Fibroblast of gingiva (primary cell): Measurements from ENCODE around the gene LDB3.

Source experiments
- DNase-seq: peaks from one replicate; pipeline ENCODE4 v3.0.0-alpha.2; 2011; ENCODE audit warnings: low read depth

The LDB3 gene

GRCh38 chr10:86685893-86686632 lies 17.8 kb downstream of the LDB3 start:
- no peak for DNase-seq

GRCh38 chr10:86686972-86687371 lies 18.7 kb downstream of the LDB3 start:
- no peak for DNase-seq

- peak; percentile 77 for DNase-seq
Observed at GRCh38 chr10:86687750-86688149, 19.4 kb downstream of the LDB3 start.

GRCh38 chr10:86688398-86688921 lies 20.1 kb downstream of the LDB3 start:
- peak; percentile 68 for DNase-seq

DNA sequence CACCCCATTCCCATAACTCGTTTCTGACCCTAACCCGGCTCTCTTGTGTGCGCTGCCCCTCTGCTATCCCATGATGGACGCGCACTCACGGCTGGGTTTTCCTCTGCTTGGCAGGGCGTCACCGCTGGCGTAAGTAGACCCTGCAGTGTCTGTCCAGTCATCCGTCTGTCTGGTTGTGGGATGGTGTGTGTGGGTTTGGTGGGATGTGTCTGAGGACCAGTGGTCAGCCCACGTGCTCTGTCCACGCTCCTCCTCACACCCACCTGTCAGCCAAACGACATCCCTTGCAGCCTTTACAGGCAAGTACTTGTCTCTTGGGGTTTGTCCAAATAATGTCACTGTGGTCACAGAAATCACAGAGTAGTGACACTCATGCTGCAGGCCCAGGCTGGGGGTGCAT lies 20.8 kb downstream of the LDB3 start:
- DNase-seq: no peak

DNA sequence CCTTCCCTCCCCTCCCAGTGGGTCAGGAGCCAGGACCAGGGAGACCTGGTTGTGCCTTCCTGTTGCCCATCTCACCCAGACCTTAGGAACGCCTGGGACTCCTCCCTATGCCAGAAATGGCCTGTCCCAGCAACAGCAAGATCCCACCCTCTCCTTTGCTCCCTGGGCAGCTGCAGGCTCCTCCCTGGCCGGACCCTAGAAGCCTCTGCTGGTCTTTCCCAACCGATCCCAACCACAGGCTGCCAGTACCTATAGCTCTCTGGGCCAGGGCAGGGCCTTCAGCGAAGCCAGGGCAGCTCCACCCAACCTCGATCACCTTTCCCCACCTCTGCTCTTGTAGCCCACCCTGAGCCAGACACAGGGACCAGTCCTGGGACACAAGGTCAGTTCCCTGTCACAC lies 21.9 kb downstream of the LDB3 start:
- DNase-seq: no peak

GRCh38 chr10:86690657-86691084 lies 22.4 kb downstream of the LDB3 start:
- DNase-seq: no peak

- DNase-seq: no peak
Observed at GRCh38 chr10:86691333-86692022, 23.2 kb downstream of the LDB3 start.

DNA sequence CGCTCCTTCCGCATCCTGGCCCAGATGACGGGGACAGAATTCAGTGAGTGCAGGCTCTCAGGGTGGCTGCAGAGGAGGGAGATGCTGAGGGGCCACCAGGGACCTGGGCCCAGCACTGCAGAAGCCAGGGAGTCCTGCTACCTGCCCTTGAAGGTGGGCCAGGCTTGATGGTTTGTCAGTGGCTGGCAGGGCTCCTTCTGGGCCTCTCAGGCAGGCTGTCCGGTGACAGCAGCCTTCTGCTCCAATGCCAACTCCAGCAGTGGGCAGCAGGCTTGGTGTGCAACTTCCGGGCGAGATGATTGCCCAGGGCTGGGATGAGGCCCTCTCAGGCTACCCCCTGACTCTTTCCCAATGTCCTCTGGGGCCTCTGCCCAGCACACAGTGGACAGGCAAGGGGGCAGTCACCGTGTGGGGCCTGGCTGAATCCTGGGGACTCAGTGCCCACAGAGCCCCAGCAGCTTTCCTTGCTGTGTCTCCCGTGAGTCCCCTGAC lies 23.8 kb downstream of the LDB3 start:
- no peak for DNase-seq

DNA sequence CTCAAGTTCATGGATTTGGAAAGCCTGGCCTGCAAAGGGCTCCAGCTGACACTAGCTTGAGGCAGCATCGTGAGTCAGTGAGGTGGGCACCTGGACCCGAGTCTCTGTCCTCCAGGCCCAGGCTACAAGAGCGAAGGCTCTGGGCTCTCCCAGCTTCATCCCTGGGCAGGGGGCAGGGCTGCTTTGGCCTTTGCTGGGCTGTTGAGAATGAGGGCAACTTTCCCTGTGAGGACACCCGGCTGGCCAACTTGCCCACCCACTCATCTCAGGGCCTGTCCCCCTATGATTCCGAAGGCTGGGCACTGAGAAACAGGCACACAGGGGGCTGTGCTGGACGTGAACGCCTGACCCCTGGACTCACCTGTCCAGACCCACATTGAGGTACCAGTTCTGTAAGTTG lies 24.4 kb downstream of the LDB3 start:
- DNase-seq: no peak

- DNase-seq: no peak
Observed at GRCh38 chr10:86693275-86693674, 25.0 kb downstream of the LDB3 start.

DNA sequence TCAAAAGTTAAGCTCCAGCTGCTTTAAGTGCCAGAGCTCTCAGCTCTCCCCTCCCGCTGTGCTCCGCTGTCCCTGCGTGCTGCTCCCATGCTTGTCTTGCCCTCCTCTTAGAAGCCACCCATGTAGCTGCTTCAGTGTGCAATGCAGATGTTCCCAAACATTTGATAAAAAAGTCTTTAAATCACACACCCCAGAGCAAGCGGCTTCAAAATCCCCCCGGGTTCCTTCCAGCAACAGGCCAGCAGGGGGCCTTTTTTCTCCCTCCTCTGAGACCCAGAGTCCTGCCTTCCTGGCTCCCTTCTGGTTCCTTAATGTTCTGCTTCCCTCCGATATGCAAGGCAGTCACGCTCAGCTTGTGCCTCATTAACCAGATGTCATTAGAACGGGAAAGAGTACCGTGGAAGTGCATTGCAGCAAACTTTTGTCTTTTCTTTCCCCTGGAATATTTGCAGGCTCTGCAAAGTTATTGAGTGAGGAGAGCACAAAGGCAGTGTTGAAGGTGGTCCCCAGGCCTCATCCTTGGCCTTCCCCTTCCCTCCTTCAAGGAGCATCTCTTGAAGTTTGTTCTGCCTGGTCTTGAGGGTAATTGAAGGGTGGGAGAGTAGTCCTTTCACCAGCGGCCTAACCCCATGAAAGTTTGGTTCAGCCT lies 25.5 kb downstream of the LDB3 start:
- peak; percentile 68 for DNase-seq

GRCh38 chr10:86698207-86698940 lies 30.1 kb downstream of the LDB3 start:
- DNase-seq: no peak

GRCh38 chr10:86699125-86699524 lies 30.8 kb downstream of the LDB3 start:
- DNase-seq: no peak

DNA sequence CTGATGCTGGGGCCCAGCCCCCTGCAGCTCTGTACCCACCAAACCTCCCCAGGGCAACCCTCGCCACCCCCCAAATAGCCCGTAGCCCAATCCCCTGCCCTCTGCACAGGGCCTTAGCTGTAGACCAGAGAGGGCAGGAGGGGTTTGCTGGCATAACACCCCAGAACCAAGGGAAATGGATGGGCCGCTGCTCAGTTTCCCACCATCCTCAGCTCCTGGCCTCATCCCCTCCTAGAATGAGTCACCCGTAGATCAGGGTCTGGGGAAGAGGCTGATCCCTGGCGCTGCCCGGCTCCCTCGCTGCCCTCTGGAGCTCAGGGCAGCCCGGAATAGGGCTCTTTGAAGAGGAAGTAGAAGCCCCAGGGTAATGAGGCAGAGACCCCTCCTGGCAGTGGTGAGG lies 31.2 kb downstream of the LDB3 start:
- no peak for DNase-seq

- DNase-seq: no peak
Observed at GRCh38 chr10:86699991-86700840, 31.9 kb downstream of the LDB3 start.

GRCh38 chr10:86700851-86701617 lies 32.7 kb downstream of the LDB3 start:
- DNase-seq: no peak

GRCh38 chr10:86703176-86703575 lies 34.9 kb downstream of the LDB3 start:
- DNase-seq: no peak

GRCh38 chr10:86705139-86705538 lies 36.8 kb downstream of the LDB3 start:
- DNase-seq: no peak

DNA sequence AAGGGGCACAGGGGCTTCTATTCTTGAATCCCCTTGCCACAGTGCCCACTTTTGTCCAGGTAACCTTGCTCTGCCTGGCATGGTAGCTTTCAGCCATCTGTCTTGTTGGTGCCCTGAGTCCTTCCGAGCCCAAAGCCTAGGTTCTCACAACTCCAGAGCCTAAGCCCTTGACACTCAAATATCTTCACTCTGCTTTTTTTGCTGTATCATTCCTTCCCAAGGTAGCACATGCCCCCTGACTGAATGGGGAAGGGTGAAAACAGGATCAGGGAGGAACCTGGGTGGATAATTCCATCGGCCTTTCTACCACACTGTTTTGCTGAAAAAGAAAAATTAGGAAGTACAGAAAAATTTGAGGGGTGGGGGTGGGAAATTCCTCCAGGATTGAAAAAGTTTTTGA lies 37.6 kb downstream of the LDB3 start:
- no peak for DNase-seq
